Dermis blood vessel endothelial cell (primary cell): Measurements from ENCODE around the gene HIC1. TPM values are rescaled to one million over a fixed set of nuclear protein-coding genes. Genes with fewer than 3 reads are reported as not detected.

Experiments used
- DNase-seq: peaks from one replicate; pipeline ENCODE4 v3.0.0; 2010
- total RNA-seq: library from RNA; depleted of rRNA; stranded (reverse); fragments of >200 nt; gene quantifications from 2 replicates; pipeline ENCODE4 v1.2.3, GENCODE V29; 2014

The HIC1 gene
- total RNA-seq, 1 donor from 2014 or later, result 117 TPM

- DNase-seq, result no peak
Observed at GRCh38 chr17:2048805-2049204, 6.1 kb upstream of the HIC1 start.

GRCh38 chr17:2049333-2050299, 5.3 kb upstream of the HIC1 start:
- DNase-seq, result peak; percentile 87

- DNase-seq, result peak; percentile 68
Observed at GRCh38 chr17:2050300-2051060, 4.4 kb upstream of the HIC1 start.

- peak; percentile 57 for DNase-seq
Observed at GRCh38 chr17:2051061-2051932, 3.6 kb upstream of the HIC1 start.

- no peak for DNase-seq
Observed at GRCh38 chr17:2051933-2052559, 2.9 kb upstream of the HIC1 start.

- DNase-seq, result peak; percentile 84
Observed at GRCh38 chr17:2053380-2054261, 1.3 kb upstream of the HIC1 start.

- no peak for DNase-seq
Observed at GRCh38 chr17:2054262-2054511, 716 bp upstream of the HIC1 start.

- DNase-seq, result peak; percentile 55
Observed at GRCh38 chr17:2055292-2056205, 646 bp downstream of the HIC1 start.

- DNase-seq, result no peak
Observed at GRCh38 chr17:2056206-2057174, 1.6 kb downstream of the HIC1 start.

- no peak for DNase-seq
Observed at GRCh38 chr17:2057175-2057759, 2.4 kb downstream of the HIC1 start.

- no peak for DNase-seq
Observed at GRCh38 chr17:2057760-2058585, 3.1 kb downstream of the HIC1 start.

GRCh38 chr17:2058586-2059546, 4.0 kb downstream of the HIC1 start:
- peak; percentile 48 for DNase-seq

GRCh38 chr17:2059547-2060384, 4.9 kb downstream of the HIC1 start:
- DNase-seq, result no peak

- DNase-seq, result no peak
Observed at GRCh38 chr17:2060385-2060658, 5.4 kb downstream of the HIC1 start.

- no peak for DNase-seq
Observed at GRCh38 chr17:2060681-2061440, 6.0 kb downstream of the HIC1 start.
